ENCODE results near the gene DOCK8. TPM values are rescaled to one million over a fixed set of nuclear protein-coding genes. Genes with fewer than 3 reads are reported as not detected.

DOCK8 gene
- total and polyA plus RNA-seq, 2 of the 13 experiments (the other 11 are each of a cell fraction or from before 2014, with no cell fraction given): 0.28 to 0.38 TPM

DNA sequence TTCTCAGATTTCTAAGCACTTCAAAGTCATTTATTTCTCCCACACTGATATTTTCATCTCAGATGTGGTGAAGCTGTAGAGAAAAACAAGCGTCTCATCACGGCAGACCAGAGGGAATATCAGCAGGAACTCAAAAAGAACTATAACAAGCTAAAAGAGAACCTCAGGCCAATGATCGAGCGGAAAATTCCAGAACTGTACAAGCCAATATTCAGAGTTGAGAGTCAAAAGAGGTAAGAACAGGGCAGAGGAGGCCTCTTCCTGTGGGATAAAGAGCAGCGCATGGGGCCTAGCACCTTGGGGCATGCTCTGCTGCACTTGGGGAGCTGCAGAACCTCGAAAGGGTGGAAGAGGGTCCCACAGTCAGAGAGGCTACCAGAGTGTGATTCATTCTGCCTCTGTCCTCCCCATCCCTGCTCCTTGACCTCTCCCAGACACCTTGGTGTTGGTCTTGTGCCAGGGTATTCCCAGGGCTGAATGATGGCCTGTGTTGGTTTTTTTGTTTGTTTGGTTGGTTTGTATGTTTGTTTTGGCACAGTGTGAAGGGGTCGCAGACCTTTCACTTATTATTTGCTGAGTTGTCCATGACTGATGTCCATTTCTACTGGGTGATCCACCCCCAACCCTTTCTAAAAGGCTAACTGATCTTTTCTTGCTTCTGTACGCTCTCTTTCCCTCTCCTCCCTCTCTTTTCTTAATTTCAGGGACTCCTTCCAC, 248.9 kb downstream of the DOCK8 start (continued):
- TF ChIP-seq ZNF703 (CRISPR knock-in tag; IDR thresholded peaks at IDR 0.05; ENCODE audit: borderline replicate concordance) (no peak), POLR2G (IDR thresholded peaks at IDR 0.05; ENCODE audit: low read depth, low read length) (no peak), MEF2D (CRISPR knock-in tag; IDR thresholded peaks at IDR 0.05) (no peak), FOXA3 (CRISPR knock-in tag; IDR thresholded peaks at IDR 0.05) (peak; percentile 27; the same call in 1 of the 2 replicates), RBFOX2 (IDR thresholded peaks at IDR 0.05; ENCODE audit: low read depth, low read length) (no peak), HNRNPUL1 (IDR thresholded peaks at IDR 0.05; ENCODE audit: low read depth, low read length) (no peak), ETV5 (CRISPR knock-in tag; IDR thresholded peaks at IDR 0.05; ENCODE audit: borderline replicate concordance) (no peak), NR2F6 (IDR thresholded peaks at IDR 0.05) (peak; percentile 60), NR2F6 (CRISPR knock-in tag; IDR thresholded peaks at IDR 0.05) (peak; percentile 47; the same call in 1 of the 2 replicates), CENPT (CRISPR knock-in tag; IDR thresholded peaks at IDR 0.05; ENCODE audit: low read depth) (no peak), POLR2AphosphoS2 (IDR thresholded peaks at IDR 0.05; ENCODE audit: low read depth, low read length) (no peak), MED1 (CRISPR knock-in tag; IDR thresholded peaks at IDR 0.05) (no peak), MED8 (CRISPR knock-in tag; IDR thresholded peaks at IDR 0.05; ENCODE audit: insufficient replicate concordance) (no peak), ERF (CRISPR knock-in tag; IDR thresholded peaks at IDR 0.05) (no peak), HCFC1 (IDR thresholded peaks at IDR 0.05; ENCODE audit: low read depth, low read length) (no peak), ZNF460 (CRISPR knock-in tag; IDR thresholded peaks at IDR 0.05; ENCODE audit: borderline replicate concordance) (no peak), ZNF569 (CRISPR knock-in tag; IDR thresholded peaks at IDR 0.05; ENCODE audit: borderline replicate concordance) (no peak), ZNF496 (CRISPR knock-in tag; IDR thresholded peaks at IDR 0.05; ENCODE audit: insufficient replicate concordance) (no peak), RARA (CRISPR knock-in tag; IDR thresholded peaks at IDR 0.05) (peak; percentile 64), ZNF652 (CRISPR knock-in tag; IDR thresholded peaks at IDR 0.05; ENCODE audit: borderline replicate concordance, low read depth) (no peak), NR2F1 (CRISPR knock-in tag; IDR thresholded peaks at IDR 0.05) (peak in 1 of 2 experiments; percentile 80; a peak in 2 of 4 replicates), CC2D1A (CRISPR knock-in tag; IDR thresholded peaks at IDR 0.05) (no peak)
- TF ChIP-seq, protein P1, sequence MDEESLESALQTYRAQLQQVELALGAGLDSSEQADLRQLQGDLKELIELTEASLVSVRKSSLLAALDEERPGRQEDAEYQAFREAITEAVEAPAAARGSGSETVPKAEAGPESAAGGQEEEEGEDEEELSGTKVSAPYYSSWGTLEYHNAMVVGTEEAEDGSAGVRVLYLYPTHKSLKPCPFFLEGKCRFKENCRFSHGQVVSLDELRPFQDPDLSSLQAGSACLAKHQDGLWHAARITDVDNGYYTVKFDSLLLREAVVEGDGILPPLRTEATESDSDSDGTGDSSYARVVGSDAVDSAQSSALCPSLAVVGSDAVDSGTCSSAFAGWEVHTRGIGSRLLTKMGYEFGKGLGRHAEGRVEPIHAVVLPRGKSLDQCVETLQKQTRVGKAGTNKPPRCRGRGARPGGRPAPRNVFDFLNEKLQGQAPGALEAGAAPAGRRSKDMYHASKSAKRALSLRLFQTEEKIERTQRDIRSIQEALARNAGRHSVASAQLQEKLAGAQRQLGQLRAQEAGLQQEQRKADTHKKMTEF (CRISPR knock-in tag; IDR thresholded peaks at IDR 0.05): no peak
- TF ChIP-seq, protein P2, sequence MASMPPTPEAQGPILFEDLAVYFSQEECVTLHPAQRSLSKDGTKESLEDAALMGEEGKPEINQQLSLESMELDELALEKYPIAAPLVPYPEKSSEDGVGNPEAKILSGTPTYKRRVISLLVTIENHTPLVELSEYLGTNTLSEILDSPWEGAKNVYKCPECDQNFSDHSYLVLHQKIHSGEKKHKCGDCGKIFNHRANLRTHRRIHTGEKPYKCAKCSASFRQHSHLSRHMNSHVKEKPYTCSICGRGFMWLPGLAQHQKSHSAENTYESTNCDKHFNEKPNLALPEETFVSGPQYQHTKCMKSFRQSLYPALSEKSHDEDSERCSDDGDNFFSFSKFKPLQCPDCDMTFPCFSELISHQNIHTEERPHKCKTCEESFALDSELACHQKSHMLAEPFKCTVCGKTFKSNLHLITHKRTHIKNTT (CRISPR knock-in tag; IDR thresholded peaks at IDR 0.05): no peak
- TF ChIP-seq, protein P3, sequence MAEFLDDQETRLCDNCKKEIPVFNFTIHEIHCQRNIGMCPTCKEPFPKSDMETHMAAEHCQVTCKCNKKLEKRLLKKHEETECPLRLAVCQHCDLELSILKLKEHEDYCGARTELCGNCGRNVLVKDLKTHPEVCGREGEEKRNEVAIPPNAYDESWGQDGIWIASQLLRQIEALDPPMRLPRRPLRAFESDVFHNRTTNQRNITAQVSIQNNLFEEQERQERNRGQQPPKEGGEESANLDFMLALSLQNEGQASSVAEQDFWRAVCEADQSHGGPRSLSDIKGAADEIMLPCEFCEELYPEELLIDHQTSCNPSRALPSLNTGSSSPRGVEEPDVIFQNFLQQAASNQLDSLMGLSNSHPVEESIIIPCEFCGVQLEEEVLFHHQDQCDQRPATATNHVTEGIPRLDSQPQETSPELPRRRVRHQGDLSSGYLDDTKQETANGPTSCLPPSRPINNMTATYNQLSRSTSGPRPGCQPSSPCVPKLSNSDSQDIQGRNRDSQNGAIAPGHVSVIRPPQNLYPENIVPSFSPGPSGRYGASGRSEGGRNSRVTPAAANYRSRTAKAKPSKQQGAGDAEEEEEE (CRISPR knock-in tag; IDR thresholded peaks at IDR 0.05; ENCODE audit: borderline replicate concordance): no peak
- TF ChIP-seq, protein P4, sequence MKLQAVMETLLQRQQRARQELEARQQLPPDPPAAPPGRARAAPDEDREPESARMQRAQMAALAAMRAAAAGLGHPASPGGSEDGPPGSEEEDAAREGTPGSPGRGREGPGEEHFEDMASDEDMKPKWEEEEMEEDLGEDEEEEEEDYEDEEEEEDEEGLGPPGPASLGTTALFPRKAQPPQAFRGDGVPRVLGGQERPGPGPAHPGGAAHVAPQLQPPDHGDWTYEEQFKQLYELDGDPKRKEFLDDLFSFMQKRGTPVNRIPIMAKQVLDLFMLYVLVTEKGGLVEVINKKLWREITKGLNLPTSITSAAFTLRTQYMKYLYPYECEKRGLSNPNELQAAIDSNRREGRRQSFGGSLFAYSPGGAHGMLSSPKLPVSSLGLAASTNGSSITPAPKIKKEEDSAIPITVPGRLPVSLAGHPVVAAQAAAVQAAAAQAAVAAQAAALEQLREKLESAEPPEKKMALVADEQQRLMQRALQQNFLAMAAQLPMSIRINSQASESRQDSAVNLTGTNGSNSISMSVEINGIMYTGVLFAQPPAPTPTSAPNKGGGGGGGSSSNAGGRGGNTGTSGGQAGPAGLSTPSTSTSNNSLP (IDR thresholded peaks at IDR 0.05; ENCODE audit: low read depth, low read length): no peak
